Neutrophil (primary cell): ENCODE data around the gene PSMD7.

Experiments
- H3K27ac ChIP-seq: fragments of 200-600 bp; sonication (generic); 2 replicates; pipeline ENCODE4 v1.5.1; 2016; ENCODE audit warnings: mild to moderate bottlenecking, moderate library complexity
- H3K27me3 ChIP-seq: fragments of 200-600 bp; sonication (generic); 2 replicates; pipeline ENCODE4 v1.6.0; 2016; ENCODE audit warnings: mild to moderate bottlenecking
- H3K36me3 ChIP-seq: fragments of 200-600 bp; sonication (generic); 2 replicates; pipeline ENCODE4 v1.5.1; 2017
- H3K4me1 ChIP-seq, 2 experiments: fragments of 200-600 bp in 1 of 2; sonication (generic) in 1 of 2; 1 replicate in 1 of 2; 2 replicates in 1 of 2; pipeline versions ENCODE4 v1.5.1 to v1.6.1; 2013 to 2016; ENCODE audit warnings: low read depth in 1 of 2, low read length in 1 of 2, mild to moderate bottlenecking in 1 of 2, moderate library complexity in 1 of 2; ENCODE audit not compliant: control insufficient read depth in 1 of 2, insufficient read depth in 1 of 2
- H3K4me3 ChIP-seq, 2 experiments: fragments of 200-600 bp in 1 of 2; sonication (generic) in 1 of 2; 1 replicate in 1 of 2; 2 replicates in 1 of 2; pipeline ENCODE4 v1.5.1; 2013 to 2016; ENCODE audit warnings: low read depth in 1 of 2, low read length in 1 of 2, mild to moderate bottlenecking in 1 of 2, moderate library complexity in 1 of 2
- H3K9me3 ChIP-seq: fragments of 200-600 bp; sonication (generic); 2 replicates; pipeline ENCODE4 v1.5.1; 2016
- CTCF ChIP-seq: fragments of 200-600 bp; sonication (generic); IDR thresholded peaks from 2 replicates; pipeline ENCODE4 v1.5.1; 2016; ENCODE audit warnings: antibody characterized with exemption

The PSMD7 gene

GRCh38 chr16:74305281-74305680, 8.7 kb downstream of the PSMD7 start:
- Histone ChIP-seq H3K36me3 (peaks cover 85% of the 10 kb centered on the region), H3K4me3 (no peak overlapping the region), H3K9me3 (no peaks in the 10 kb centered on the region), H3K4me1 (no peaks in the 10 kb centered on the region), H3K27me3 (no peaks in the 10 kb centered on the region), H3K27ac (no peak overlapping the region)
- no peak for TF ChIP-seq CTCF

- H3K27ac ChIP-seq, result no peak overlapping the region
- TF ChIP-seq CTCF, result no peak
- H3K36me3 ChIP-seq, result peaks cover 81% of the 10 kb centered on the region
These were observed 9.6 kb downstream of the PSMD7 start for GRCh38 chr16:74305978-74306784.

GRCh38 chr16:74307383-74307782, 10.8 kb downstream of the PSMD7 start:
- peaks cover 69% of the 10 kb centered on the region for H3K36me3 ChIP-seq
- no peak for TF ChIP-seq CTCF
- H3K9me3 ChIP-seq, result no peaks in the 10 kb centered on the region
- no peaks in the 10 kb centered on the region for H3K27me3 ChIP-seq
- H3K27ac ChIP-seq, result no peak overlapping the region
- H3K4me3 ChIP-seq, result no peak overlapping the region
- no peaks in the 10 kb centered on the region for H3K4me1 ChIP-seq

More at GRCh38 chr16:74305978-74306784, 9.6 kb downstream of the PSMD7 start:
- no peaks in the 10 kb centered on the region for H3K27me3 ChIP-seq
- H3K4me3 ChIP-seq, result no peak overlapping the region
- no peaks in the 10 kb centered on the region for H3K4me1 ChIP-seq
- no peaks in the 10 kb centered on the region for H3K9me3 ChIP-seq

- H3K4me3 ChIP-seq, result no peak overlapping the region
- no peak overlapping the region for H3K27ac ChIP-seq
- H3K9me3 ChIP-seq, result no peaks in the 10 kb centered on the region
- H3K27me3 ChIP-seq, result no peaks in the 10 kb centered on the region
- TF ChIP-seq CTCF, result no peak
- H3K36me3 ChIP-seq, result peaks cover 42% of the 10 kb centered on the region
- H3K4me1 ChIP-seq, result no peaks in the 10 kb centered on the region
These were observed 13.5 kb downstream of the PSMD7 start for GRCh38 chr16:74309789-74310781.

- Histone ChIP-seq H3K4me1 (no peaks in the 10 kb centered on the region), H3K4me3 (no peak overlapping the region), H3K27ac (no peak overlapping the region), H3K9me3 (no peaks in the 10 kb centered on the region), H3K36me3 (peaks cover 6% of the 10 kb centered on the region), H3K27me3 (no peaks in the 10 kb centered on the region)
- no peak for TF ChIP-seq CTCF
These were observed 18.4 kb downstream of the PSMD7 start for GRCh38 chr16:74315059-74315458.
